ENCODE data around the gene C2orf92. TPM values are rescaled to one million over a fixed set of nuclear protein-coding genes. Genes with fewer than 3 reads are reported as not detected.

C2orf92 gene
- total RNA-seq, 1 experiment from 2014 or later = 3.0 TPM

DNA sequence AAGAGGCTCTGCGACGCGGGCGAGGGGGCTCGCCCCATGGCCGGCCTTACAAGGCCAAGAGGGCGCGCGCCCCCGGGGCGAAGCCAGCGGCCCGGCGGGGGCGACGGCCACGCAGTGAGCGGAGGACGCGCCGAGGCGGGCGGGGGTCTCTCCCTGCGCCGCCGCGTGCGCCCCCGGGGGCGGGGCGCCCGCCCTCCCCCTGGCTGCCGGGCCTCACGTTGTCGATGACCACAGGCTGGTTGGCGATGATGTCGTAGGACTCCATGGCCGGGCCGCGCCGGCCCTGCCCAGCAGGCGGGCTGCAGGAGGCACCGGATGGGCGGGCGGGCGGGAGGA lies 5.9 kb upstream of the C2orf92 start:
- TF ChIP-seq EZH2phosphoT487 (IDR thresholded peaks at IDR 0.05; ENCODE audit: borderline replicate concordance, low read length) = no peak
- TF ChIP-seq, protein P1, sequence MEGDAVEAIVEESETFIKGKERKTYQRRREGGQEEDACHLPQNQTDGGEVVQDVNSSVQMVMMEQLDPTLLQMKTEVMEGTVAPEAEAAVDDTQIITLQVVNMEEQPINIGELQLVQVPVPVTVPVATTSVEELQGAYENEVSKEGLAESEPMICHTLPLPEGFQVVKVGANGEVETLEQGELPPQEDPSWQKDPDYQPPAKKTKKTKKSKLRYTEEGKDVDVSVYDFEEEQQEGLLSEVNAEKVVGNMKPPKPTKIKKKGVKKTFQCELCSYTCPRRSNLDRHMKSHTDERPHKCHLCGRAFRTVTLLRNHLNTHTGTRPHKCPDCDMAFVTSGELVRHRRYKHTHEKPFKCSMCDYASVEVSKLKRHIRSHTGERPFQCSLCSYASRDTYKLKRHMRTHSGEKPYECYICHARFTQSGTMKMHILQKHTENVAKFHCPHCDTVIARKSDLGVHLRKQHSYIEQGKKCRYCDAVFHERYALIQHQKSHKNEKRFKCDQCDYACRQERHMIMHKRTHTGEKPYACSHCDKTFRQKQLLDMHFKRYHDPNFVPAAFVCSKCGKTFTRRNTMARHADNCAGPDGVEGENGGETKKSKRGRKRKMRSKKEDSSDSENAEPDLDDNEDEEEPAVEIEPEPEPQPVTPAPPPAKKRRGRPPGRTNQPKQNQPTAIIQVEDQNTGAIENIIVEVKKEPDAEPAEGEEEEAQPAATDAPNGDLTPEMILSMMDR (conservative IDR thresholded peaks at IDR 0.05; ENCODE audit: low read depth, low read length) = no peak
- no peak for TF ChIP-seq EZH2 (IDR thresholded peaks at IDR 0.05; ENCODE audit: low read length, unreplicated experiment)
- Histone ChIP-seq H4K20me1 (ENCODE audit: low read length) (0 out of 2 replicates have a peak, but pooled peaks cover 8% of the 10 kb centered on the region), H3K9ac (ENCODE audit: low read length) (peak overlapping the region; percentile 80), H3K4me2 (ENCODE audit: low read length) (peak overlapping the region; percentile 96), H3K36me3 (ENCODE audit: low read depth, low read length) (no peaks in the 10 kb centered on the region; the same call in 1 of the 2 replicates), H3K4me1 (ENCODE audit: insufficient read depth, low read length) (peaks cover 24% of the 10 kb centered on the region), H3K27ac (ENCODE audit: low read length) (peak overlapping the region; percentile 77), H3K79me2 (ENCODE audit: low read length) (peaks cover 35% of the 10 kb centered on the region), H3K27me3 (ENCODE audit: low read length) (no peaks in the 10 kb centered on the region), H2AFZ (ENCODE audit: low read length) (peak overlapping the region; percentile 62), H3K9me2 (replicated peaks; ENCODE audit: low read length) (no peaks in the 10 kb centered on the region), H3K9me3 (ENCODE audit: low read length) (no peaks in the 10 kb centered on the region), H3K4me3 (ENCODE audit: low read length) (peak overlapping the region; percentile 81), H3F3A (ENCODE audit: low read length, unreplicated experiment) (peaks cover 4% of the 10 kb centered on the region)
- POLR2A ChIA-PET (ENCODE audit: unreplicated experiment) = interaction anchor here (0.5 to 1.3 kb wide), 2 partner anchors 18 to 42 kb away, joined by 11 to 12 read pairs; partner anchors contain the start of gene COX5B
- DNase-seq (no peak), ATAC-seq (no peak)
- intact Hi-C loops (cut with micrococcal nuclease) = no loop called here
- no TSS peak for BruUV-seq (replicated peaks)
- CTCF ChIA-PET = interaction anchor here (0.6 to 1.5 kb wide), 5 partner anchors 12 to 73 kb away, joined by 3 to 16 read pairs (median 8); partner anchors contain the start of genes ANKRD36B and COX5B

DNA sequence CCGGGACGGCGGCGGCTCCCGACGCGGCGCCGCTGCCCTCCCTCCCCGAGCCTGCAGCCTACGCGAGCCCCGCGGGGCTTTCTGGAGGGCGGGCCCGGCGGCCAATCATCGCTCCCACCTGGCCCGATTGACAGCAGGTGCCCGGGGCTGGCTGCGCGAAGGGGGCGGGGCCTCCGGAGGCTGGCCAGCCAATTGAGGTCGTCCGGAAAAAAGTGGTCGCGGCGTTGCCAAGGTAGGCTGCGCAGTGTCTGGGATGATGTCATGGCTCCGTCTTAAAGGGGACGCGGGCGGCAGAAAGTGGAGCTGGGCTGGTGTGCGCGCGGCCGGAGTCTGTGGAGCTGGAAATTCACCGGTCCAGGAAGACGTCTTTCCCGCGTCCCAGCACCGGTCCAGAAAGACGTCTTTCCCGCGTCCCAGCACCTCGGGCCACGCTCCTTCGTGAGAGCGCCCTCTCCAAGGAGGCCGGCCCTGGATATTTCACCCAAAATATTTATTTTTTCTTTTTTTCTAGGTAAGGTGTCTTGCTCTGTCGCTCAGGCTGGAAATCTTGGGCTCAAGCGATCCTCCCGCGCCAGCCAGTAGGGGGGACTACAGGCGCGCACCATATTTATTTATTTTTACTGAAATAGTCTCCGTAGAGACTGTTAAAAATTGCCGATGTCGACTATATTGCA lies 5.4 kb upstream of the C2orf92 start, which contains the start of gene ACTR1B:
TSS of gene ACTR1B (minus strand) at position 83 of the 674 bp plus-strand sequence. CDS start 154 bp downstream, outside the sequence.
- Histone ChIP-seq H3K9me3 (ENCODE audit: low read length) (no peaks in the 10 kb centered on the region), H2AFZ (ENCODE audit: low read length) (peak within 1 kb of the TSS; percentile 98), H3K4me2 (ENCODE audit: low read length) (peak within 1 kb of the TSS; percentile 96), H3K27ac (ENCODE audit: low read length) (peak within 1 kb of the TSS; percentile 77), H3K4me3 (ENCODE audit: low read length) (peak within 1 kb of the TSS; percentile 83), H3K9me2 (replicated peaks; ENCODE audit: low read length) (no peaks in the 10 kb centered on the region), H4K20me1 (ENCODE audit: low read length) (0 out of 2 replicates have a peak, but pooled peaks cover 8% of the 10 kb centered on the region), H3K36me3 (ENCODE audit: low read depth, low read length) (no peaks in the 10 kb centered on the region), H3F3A (ENCODE audit: low read length, unreplicated experiment) (peaks cover 4% of the 10 kb centered on the region), H3K9ac (ENCODE audit: low read length) (peak within 1 kb of the TSS; percentile 84), H3K27me3 (ENCODE audit: low read length) (no peaks in the 10 kb centered on the region), H3K79me2 (ENCODE audit: low read length) (peaks cover 35% of the 10 kb centered on the region), H3K4me1 (ENCODE audit: insufficient read depth, low read length) (peaks cover 24% of the 10 kb centered on the region)
- ChIA-PET CTCF (interaction anchor here (0.5 to 1.5 kb wide), 8 partner anchors 12 to 467 kb away, joined by 3 to 16 read pairs (median 5); partner anchors contain the start of genes ANKRD36B and COX5B), POLR2A (ENCODE audit: unreplicated experiment) (interaction anchor here (0.5 to 1.0 kb wide), 4 partner anchors 18 to 193 kb away, joined by 3 to 11 read pairs (median 5); partner anchors contain the start of gene COX5B)
- ATAC-seq (peak; percentile 82), DNase-seq (peak; percentile 98)
- intact Hi-C loops (cut with micrococcal nuclease) = loop anchor here (1.0 kb wide), 3 partner anchors 19 to 73 kb away; no protein-coding TSS in a partner anchor
- TF ChIP-seq EZH2phosphoT487 (IDR thresholded peaks at IDR 0.05; ENCODE audit: borderline replicate concordance, low read length) (no peak), EZH2 (IDR thresholded peaks at IDR 0.05; ENCODE audit: low read length, unreplicated experiment) (no peak)
- TF ChIP-seq, protein P1 (conservative IDR thresholded peaks at IDR 0.05; ENCODE audit: low read depth, low read length) = peak; percentile 71
- no TSS peak for BruUV-seq (replicated peaks)
